Measurements from ENCODE around the gene SEPTIN5.

DNA sequence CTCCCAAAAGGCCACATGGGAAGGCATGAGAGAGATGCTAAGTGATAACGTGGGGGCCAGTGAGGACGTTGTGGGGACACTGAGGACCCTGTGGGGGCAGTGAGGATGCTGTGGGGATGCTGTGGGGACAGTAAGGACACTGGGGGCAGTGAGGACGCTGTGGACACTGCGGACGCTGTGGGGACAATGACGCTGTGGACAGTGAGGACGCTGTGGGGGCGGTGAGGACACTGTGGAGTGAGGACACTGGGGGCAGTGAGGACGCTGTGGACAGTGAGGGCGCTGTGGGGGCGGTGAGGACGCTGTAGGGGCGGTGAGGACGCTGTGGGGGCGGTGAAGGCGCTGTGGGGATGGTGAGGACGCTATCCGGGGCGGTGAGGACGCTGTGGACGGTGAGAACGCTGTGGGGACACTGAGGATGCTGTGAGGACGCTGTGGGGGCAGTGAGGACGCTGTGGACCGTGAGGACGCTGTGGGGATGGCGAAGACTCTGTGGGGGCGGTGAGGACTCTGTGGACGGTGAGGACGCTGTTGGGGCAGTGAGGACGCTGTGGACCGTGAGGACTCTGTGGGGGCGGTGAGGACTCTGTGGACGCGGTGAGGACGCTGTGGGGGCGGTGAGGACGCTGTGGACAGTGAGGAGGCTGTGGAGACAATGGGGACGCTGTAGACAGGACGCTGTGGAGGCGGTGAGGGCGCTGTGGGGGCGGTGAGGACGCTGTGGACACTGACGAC, 10.8 kb downstream of the SEPTIN5 start:
- TF ChIP-seq POLR2A (IDR thresholded peaks at IDR 0.05): no peak
- TF ChIP-seq, protein P1, sequence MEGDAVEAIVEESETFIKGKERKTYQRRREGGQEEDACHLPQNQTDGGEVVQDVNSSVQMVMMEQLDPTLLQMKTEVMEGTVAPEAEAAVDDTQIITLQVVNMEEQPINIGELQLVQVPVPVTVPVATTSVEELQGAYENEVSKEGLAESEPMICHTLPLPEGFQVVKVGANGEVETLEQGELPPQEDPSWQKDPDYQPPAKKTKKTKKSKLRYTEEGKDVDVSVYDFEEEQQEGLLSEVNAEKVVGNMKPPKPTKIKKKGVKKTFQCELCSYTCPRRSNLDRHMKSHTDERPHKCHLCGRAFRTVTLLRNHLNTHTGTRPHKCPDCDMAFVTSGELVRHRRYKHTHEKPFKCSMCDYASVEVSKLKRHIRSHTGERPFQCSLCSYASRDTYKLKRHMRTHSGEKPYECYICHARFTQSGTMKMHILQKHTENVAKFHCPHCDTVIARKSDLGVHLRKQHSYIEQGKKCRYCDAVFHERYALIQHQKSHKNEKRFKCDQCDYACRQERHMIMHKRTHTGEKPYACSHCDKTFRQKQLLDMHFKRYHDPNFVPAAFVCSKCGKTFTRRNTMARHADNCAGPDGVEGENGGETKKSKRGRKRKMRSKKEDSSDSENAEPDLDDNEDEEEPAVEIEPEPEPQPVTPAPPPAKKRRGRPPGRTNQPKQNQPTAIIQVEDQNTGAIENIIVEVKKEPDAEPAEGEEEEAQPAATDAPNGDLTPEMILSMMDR (IDR thresholded peaks at IDR 0.05): no peak
